ENCODE data around the gene CMC1.

The CMC1 gene

GRCh38 chr3:28291577-28291976 is 50.2 kb downstream of the CMC1 start:
- Histone ChIP-seq H2AFZ (ENCODE audit: low read depth, low read length, severe bottlenecking) (no peak overlapping the region), H3K9ac (ENCODE audit: low read length) (no peak overlapping the region), H3F3A (ENCODE audit: insufficient read depth) (no peaks in the 10 kb centered on the region), H3K27ac (ENCODE audit: low read depth, low read length) (no peak overlapping the region), H4K20me1 (ENCODE audit: low read depth, low read length) (no peaks in the 10 kb centered on the region; the same call in 1 of the 2 replicates), H3K27me3 (ENCODE audit: low read length) (no peaks in the 10 kb centered on the region), H3K9me3 (ENCODE audit: insufficient read depth, low read length) (no peaks in the 10 kb centered on the region), H3K9me2 (replicated peaks; ENCODE audit: insufficient read depth, low read length) (no peaks in the 10 kb centered on the region), H3K4me3 (ENCODE audit: insufficient read depth, low read length, poor library complexity, severe bottlenecking) (no peak overlapping the region), H3K79me2 (ENCODE audit: insufficient read depth, low read length) (no peaks in the 10 kb centered on the region), H3K36me3 (ENCODE audit: low read length) (no peaks in the 10 kb centered on the region), H3K4me2 (ENCODE audit: low read depth, low read length, poor library complexity, severe bottlenecking) (no peak overlapping the region)
- TF ChIP-seq EZH2phosphoT487 (conservative IDR thresholded peaks at IDR 0.05; ENCODE audit: low read length): no peak
- TF ChIP-seq, protein P1, sequence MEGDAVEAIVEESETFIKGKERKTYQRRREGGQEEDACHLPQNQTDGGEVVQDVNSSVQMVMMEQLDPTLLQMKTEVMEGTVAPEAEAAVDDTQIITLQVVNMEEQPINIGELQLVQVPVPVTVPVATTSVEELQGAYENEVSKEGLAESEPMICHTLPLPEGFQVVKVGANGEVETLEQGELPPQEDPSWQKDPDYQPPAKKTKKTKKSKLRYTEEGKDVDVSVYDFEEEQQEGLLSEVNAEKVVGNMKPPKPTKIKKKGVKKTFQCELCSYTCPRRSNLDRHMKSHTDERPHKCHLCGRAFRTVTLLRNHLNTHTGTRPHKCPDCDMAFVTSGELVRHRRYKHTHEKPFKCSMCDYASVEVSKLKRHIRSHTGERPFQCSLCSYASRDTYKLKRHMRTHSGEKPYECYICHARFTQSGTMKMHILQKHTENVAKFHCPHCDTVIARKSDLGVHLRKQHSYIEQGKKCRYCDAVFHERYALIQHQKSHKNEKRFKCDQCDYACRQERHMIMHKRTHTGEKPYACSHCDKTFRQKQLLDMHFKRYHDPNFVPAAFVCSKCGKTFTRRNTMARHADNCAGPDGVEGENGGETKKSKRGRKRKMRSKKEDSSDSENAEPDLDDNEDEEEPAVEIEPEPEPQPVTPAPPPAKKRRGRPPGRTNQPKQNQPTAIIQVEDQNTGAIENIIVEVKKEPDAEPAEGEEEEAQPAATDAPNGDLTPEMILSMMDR (IDR thresholded peaks at IDR 0.05; ENCODE audit: insufficient read depth, low read length, poor library complexity, severe bottlenecking): no peak

DNA sequence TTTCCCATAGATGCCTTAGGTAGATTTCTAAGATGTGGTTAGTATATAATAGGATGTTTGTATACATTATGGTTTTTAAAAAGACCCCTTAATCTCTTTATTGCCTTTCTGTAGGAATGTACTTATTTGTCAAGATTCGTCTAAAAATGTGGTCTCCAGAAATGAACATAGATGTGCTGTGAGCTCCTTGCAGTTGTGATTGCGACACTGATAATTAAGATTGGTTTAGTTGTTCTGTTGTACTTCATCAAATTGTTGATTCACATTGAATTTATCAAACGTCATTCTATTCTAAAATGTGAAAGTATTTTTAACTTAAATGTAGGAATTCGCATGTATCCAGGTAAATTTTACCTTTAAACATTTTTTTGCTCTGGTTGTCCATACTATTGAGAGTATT is 51.2 kb downstream of the CMC1 start:
- H2AFZ ChIP-seq (ENCODE audit: low read depth, low read length, severe bottlenecking): no peak overlapping the region
- H3K9me2 ChIP-seq (replicated peaks; ENCODE audit: insufficient read depth, low read length): no peaks in the 10 kb centered on the region
- H3K27me3 ChIP-seq (ENCODE audit: low read length): no peaks in the 10 kb centered on the region
- no peaks in the 10 kb centered on the region for H3K9me3 ChIP-seq (ENCODE audit: insufficient read depth, low read length)
- no peaks in the 10 kb centered on the region for H3F3A ChIP-seq (ENCODE audit: insufficient read depth)
- no peak for TF ChIP-seq EZH2phosphoT487 (conservative IDR thresholded peaks at IDR 0.05; ENCODE audit: low read length)
- TF ChIP-seq, protein P1 (IDR thresholded peaks at IDR 0.05; ENCODE audit: insufficient read depth, low read length, poor library complexity, severe bottlenecking): no peak
- no peaks in the 10 kb centered on the region for H3K79me2 ChIP-seq (ENCODE audit: insufficient read depth, low read length)
- no peaks in the 10 kb centered on the region; the same call in 1 of the 2 replicates for H4K20me1 ChIP-seq (ENCODE audit: low read depth, low read length)
- no peak overlapping the region for H3K4me2 ChIP-seq (ENCODE audit: low read depth, low read length, poor library complexity, severe bottlenecking)
- H3K9ac ChIP-seq (ENCODE audit: low read length): no peak overlapping the region
- no peaks in the 10 kb centered on the region for H3K36me3 ChIP-seq (ENCODE audit: low read length)
- H3K27ac ChIP-seq (ENCODE audit: low read depth, low read length): no peak overlapping the region
- no peak overlapping the region for H3K4me3 ChIP-seq (ENCODE audit: insufficient read depth, low read length, poor library complexity, severe bottlenecking)

GRCh38 chr3:28294667-28295413 is 53.4 kb downstream of the CMC1 start:
- Histone ChIP-seq H3K9me3 (ENCODE audit: insufficient read depth, low read length) (no peaks in the 10 kb centered on the region), H2AFZ (ENCODE audit: low read depth, low read length, severe bottlenecking) (no peak overlapping the region), H3K9ac (ENCODE audit: low read length) (no peak overlapping the region), H3K27me3 (ENCODE audit: low read length) (no peaks in the 10 kb centered on the region), H3K4me2 (ENCODE audit: low read depth, low read length, poor library complexity, severe bottlenecking) (no peak overlapping the region), H3K36me3 (ENCODE audit: low read length) (no peaks in the 10 kb centered on the region), H3K4me3 (ENCODE audit: insufficient read depth, low read length, poor library complexity, severe bottlenecking) (no peak overlapping the region), H3K79me2 (ENCODE audit: insufficient read depth, low read length) (no peaks in the 10 kb centered on the region), H3F3A (ENCODE audit: insufficient read depth) (no peaks in the 10 kb centered on the region), H4K20me1 (ENCODE audit: low read depth, low read length) (no peaks in the 10 kb centered on the region; the same call in 1 of the 2 replicates), H3K27ac (ENCODE audit: low read depth, low read length) (no peak overlapping the region), H3K9me2 (replicated peaks; ENCODE audit: insufficient read depth, low read length) (no peaks in the 10 kb centered on the region)
- TF ChIP-seq, protein P1 (IDR thresholded peaks at IDR 0.05; ENCODE audit: insufficient read depth, low read length, poor library complexity, severe bottlenecking): no peak
